ENCODE data around the gene CDT1.

The CDT1 gene

GRCh38 chr16:88854306-88855111 is 50.9 kb downstream of the CDT1 start:
- DNase-seq (ENCODE audit: low read depth in 2 of 2, low spot score in 1 of 2), result no peak

- no peak for DNase-seq (ENCODE audit: low read depth in 2 of 2, low spot score in 1 of 2)
Observed at GRCh38 chr16:88855176-88855575, 51.6 kb downstream of the CDT1 start.

GRCh38 chr16:88855736-88856121 is 52.1 kb downstream of the CDT1 start:
- DNase-seq (ENCODE audit: low read depth in 2 of 2, low spot score in 1 of 2), result no peak

- no peak for DNase-seq (ENCODE audit: low read depth in 2 of 2, low spot score in 1 of 2)
Observed at GRCh38 chr16:88856122-88856827, 52.7 kb downstream of the CDT1 start.

GRCh38 chr16:88856828-88857727 is 53.5 kb downstream of the CDT1 start, which contains the start of the genes GALNS and TRAPPC2L:
TSS of gene GALNS (minus strand) at chr16:88856947. CDS start at chr16:88856877, 70 bp downstream.
TSS of gene TRAPPC2L (plus strand) at chr16:88857127. CDS start at chr16:88857151, 24 bp downstream.
- DNase-seq (ENCODE audit: low read depth in 2 of 2, low spot score in 1 of 2), result peak; percentile 97 to 99

- DNase-seq (ENCODE audit: low read depth in 2 of 2, low spot score in 1 of 2), result peak; percentile 38 to 55
Observed at GRCh38 chr16:88857728-88858339, 54.2 kb downstream of the CDT1 start.

Data from stimulated activated CD8-positive, alpha-beta memory T cell treated with anti-CD3 and anti-CD28 coated beads, Interleukin-4, amount 100 ng/mL, for 4 hours (primary cell).